Subcutaneous abdominal adipose tissue (tissue), 5 donors: Measurements from ENCODE around the gene NAA38.
A peak's percentile ranks its signal among the peaks of the same experiment; 100 is the strongest.

ENCODE experiments used
- H3K27ac ChIP-seq: one replicate; pipeline ENCODE4 v1.7.0; 2013; ENCODE audit warnings: low read depth, mild to moderate bottlenecking, inconsistent platforms, low read length, moderate library complexity
- H3K27me3 ChIP-seq, 5 donors: one replicate each; pipeline ENCODE4 v1.7.0; 2013; ENCODE audit warnings: low read length in 5 of 5, inconsistent platforms in 1 of 5; ENCODE audit not compliant: control insufficient read depth in 5 of 5, insufficient read depth in 4 of 5
- H3K36me3 ChIP-seq, 5 donors: one replicate each; pipeline ENCODE4 v1.7.0; 2013; ENCODE audit warnings: low read length in 5 of 5; ENCODE audit not compliant: control insufficient read depth in 5 of 5, insufficient read depth in 5 of 5
- H3K4me1 ChIP-seq, 5 donors: one replicate each; pipeline ENCODE4 v1.7.0; 2013; ENCODE audit warnings: low read length in 5 of 5, mild to moderate bottlenecking in 3 of 5, moderate library complexity in 1 of 5; ENCODE audit not compliant: control insufficient read depth in 5 of 5, insufficient read depth in 5 of 5
- H3K4me3 ChIP-seq, 5 donors: one replicate each; pipeline ENCODE4 v1.7.0; 2013; ENCODE audit warnings: low read length in 5 of 5, low read depth in 1 of 5
- H3K9ac ChIP-seq, 5 donors: one replicate each; pipeline ENCODE4 v1.7.0; 2013; ENCODE audit warnings: low read length in 5 of 5, mild to moderate bottlenecking in 4 of 5, moderate library complexity in 3 of 5
- H3K9me3 ChIP-seq, 5 donors: one replicate each; pipeline ENCODE4 v1.7.0; 2013; ENCODE audit warnings: low read length in 5 of 5; ENCODE audit not compliant: control insufficient read depth in 5 of 5
- donor health status: healthy.
- donor health status: healthy.
- donor health status: healthy.
- donor health status: healthy.
- donor health status: healthy.

NAA38 gene

GRCh38 chr17:7846765-7847661, 10.3 kb downstream of the NAA38 start:
- H3K27ac ChIP-seq = no peak overlapping the region
- peaks cover 6 to 40% (median 22%) of the 10 kb centered on the region in 5 donors for H3K4me1 ChIP-seq

GRCh38 chr17:7846063-7846735, 11.2 kb downstream of the NAA38 start:
- Histone ChIP-seq H3K36me3 (peaks cover 0 to 56% (median 49%) of the 10 kb centered on the region in 5 donors), H3K4me1 (peaks cover 9 to 36% (median 21%) of the 10 kb centered on the region in 5 donors), H3K27ac (no peak overlapping the region), H3K4me3 (peak overlapping the region in 3 of 5 donors; percentile 6 to 17 (median 16)), H3K9ac (no peak overlapping the region), H3K27me3 (peaks cover 0 to 6% (median 0%) of the 10 kb centered on the region in 5 donors), H3K9me3 (no peaks in the 10 kb centered on the region)

More at GRCh38 chr17:7846765-7847661, 10.3 kb downstream of the NAA38 start:
- Histone ChIP-seq H3K9me3 (no peaks in the 10 kb centered on the region), H3K4me3 (peak overlapping the region in 1 of 5 donors; percentile 16), H3K9ac (no peak overlapping the region), H3K36me3 (peaks cover 0 to 63% (median 56%) of the 10 kb centered on the region in 5 donors), H3K27me3 (peaks cover 0 to 6% (median 0%) of the 10 kb centered on the region in 5 donors)

GRCh38 chr17:7845359-7846062, 11.8 kb downstream of the NAA38 start:
- H3K27me3 ChIP-seq = peaks cover 0 to 6% (median 0%) of the 10 kb centered on the region in 5 donors
- H3K9ac ChIP-seq = peak overlapping the region in 4 of 5 donors; percentile 92 to 98 (median 96)
- H3K9me3 ChIP-seq = no peaks in the 10 kb centered on the region
- peak overlapping the region; percentile 48 to 94 (median 91) for H3K4me3 ChIP-seq
- peak overlapping the region; percentile 100 for H3K27ac ChIP-seq
- peaks cover 12 to 40% (median 27%) of the 10 kb centered on the region in 5 donors for H3K4me1 ChIP-seq
- H3K36me3 ChIP-seq = peaks cover 0 to 51% (median 43%) of the 10 kb centered on the region in 5 donors

GRCh38 chr17:7844292-7845154, 12.8 kb downstream of the NAA38 start:
- no peaks in the 10 kb centered on the region for H3K9me3 ChIP-seq
- H3K27me3 ChIP-seq = peaks cover 0 to 6% (median 0%) of the 10 kb centered on the region in 5 donors
- peak overlapping the region; percentile 68 to 94 (median 91) for H3K4me3 ChIP-seq
- H3K36me3 ChIP-seq = peaks cover 0 to 46% (median 33%) of the 10 kb centered on the region in 5 donors
- H3K9ac ChIP-seq = peak overlapping the region; percentile 81 to 98 (median 95)
- H3K4me1 ChIP-seq = peaks cover 12 to 46% (median 34%) of the 10 kb centered on the region in 5 donors
- peak overlapping the region; percentile 100 for H3K27ac ChIP-seq

- Histone ChIP-seq H3K4me1 (peaks cover 12 to 54% (median 41%) of the 10 kb centered on the region in 5 donors), H3K4me3 (peak overlapping the region; percentile 79 to 94 (median 91)), H3K36me3 (peaks cover 0 to 41% (median 26%) of the 10 kb centered on the region in 5 donors), H3K27ac (peak overlapping the region; percentile 100), H3K9me3 (no peaks in the 10 kb centered on the region), H3K27me3 (peaks cover 0 to 6% (median 0%) of the 10 kb centered on the region in 5 donors), H3K9ac (peak overlapping the region; percentile 92 to 100 (median 99))
Measured at GRCh38 chr17:7843536-7844291, 13.6 kb downstream of the NAA38 start.

GRCh38 chr17:7843257-7843535, 14.2 kb downstream of the NAA38 start:
- peak overlapping the region; percentile 77 to 94 (median 83) for H3K4me3 ChIP-seq
- peaks cover 0 to 36% (median 24%) of the 10 kb centered on the region in 5 donors for H3K36me3 ChIP-seq
- no peaks in the 10 kb centered on the region for H3K9me3 ChIP-seq
- peaks cover 12 to 58% (median 45%) of the 10 kb centered on the region in 5 donors for H3K4me1 ChIP-seq
- H3K9ac ChIP-seq = peak overlapping the region; percentile 92 to 100 (median 99)
- peak overlapping the region; percentile 100 for H3K27ac ChIP-seq
- peaks cover 0 to 6% (median 0%) of the 10 kb centered on the region in 5 donors for H3K27me3 ChIP-seq

- Histone ChIP-seq H3K27me3 (peaks cover 0 to 6% (median 0%) of the 10 kb centered on the region in 5 donors), H3K4me3 (peak overlapping the region; percentile 77 to 94 (median 91)), H3K4me1 (peaks cover 12 to 62% (median 48%) of the 10 kb centered on the region in 5 donors), H3K9me3 (no peaks in the 10 kb centered on the region), H3K27ac (peak overlapping the region; percentile 100), H3K9ac (peak overlapping the region; percentile 92 to 100 (median 99)), H3K36me3 (peaks cover 0 to 32% (median 20%) of the 10 kb centered on the region in 5 donors)
Measured at GRCh38 chr17:7842380-7843256, 14.7 kb downstream of the NAA38 start.

- H3K4me1 ChIP-seq = peaks cover 14 to 69% (median 54%) of the 10 kb centered on the region in 5 donors
Measured at GRCh38 chr17:7841915-7842379, 15.4 kb downstream of the NAA38 start.

More at GRCh38 chr17:7841915-7842379, 15.4 kb downstream of the NAA38 start:
- Histone ChIP-seq H3K9ac (peak overlapping the region; percentile 92 to 100 (median 99)), H3K27me3 (peaks cover 0 to 6% (median 0%) of the 10 kb centered on the region in 5 donors), H3K4me3 (peak overlapping the region; percentile 77 to 94 (median 91)), H3K9me3 (no peaks in the 10 kb centered on the region), H3K27ac (peak overlapping the region; percentile 100), H3K36me3 (peaks cover 0 to 27% (median 15%) of the 10 kb centered on the region in 5 donors)
